ENCODE data around the gene ADGRG6. TPM values are rescaled to one million over a fixed set of nuclear protein-coding genes. Genes with fewer than 3 reads are reported as not detected.
"Not testable (repeated sequence)": the region's sequence is repeated elsewhere in the genome, so short reads cannot be mapped to it uniquely, and the experiment has no call there.

The ADGRG6 gene
- total and polyA plus RNA-seq, 10 of the 15 experiments (the other 5 are each of a cell fraction or from before 2014, with no cell fraction given), result 0.01 to 0.24 (median 0.13) TPM; not detected in 7

GRCh38 chr6:142421285-142422117, 119.7 kb downstream of the ADGRG6 start (continued):
- no peak for TF ChIP-seq E2F8 (IDR thresholded peaks at IDR 0.05; ENCODE audit: low read depth, partially characterized antibody)
- no peak for TF ChIP-seq ZNF217 (IDR thresholded peaks at IDR 0.05)

- H3K79me2 ChIP-seq (ENCODE audit: control insufficient read depth, insufficient read depth, low read length); H4K20me1 ChIP-seq (ENCODE audit: control insufficient read depth, insufficient read depth); in situ Hi-C loops (cut with MboI); H3K9me3 ChIP-seq (replicated peaks; ENCODE audit: control insufficient read depth, insufficient read depth, low read length); H3K4me1 ChIP-seq (ENCODE audit: control insufficient read depth, insufficient read depth, low read length); H3K36me3 ChIP-seq (ENCODE audit: control insufficient read depth in 2 of 2, insufficient read depth in 2 of 2, low read length in 1 of 2); H3K4me3 ChIP-seq; FAIRE-seq; H3K27ac ChIP-seq (ENCODE audit: control insufficient read depth, insufficient read depth); H3K4me2 ChIP-seq (ENCODE audit: control insufficient read depth, insufficient read depth); H3K27me3 ChIP-seq (replicated peaks in 1 of 2; ENCODE audit: control insufficient read depth in 2 of 2, insufficient read depth in 2 of 2, low read length in 1 of 2); BruUV-seq (replicated peaks); H3K9ac ChIP-seq (ENCODE audit: control insufficient read depth, insufficient read depth, low read length); SMC1A ChIA-PET (ENCODE audit: uncharacterized antibody, unreplicated experiment); DNase-seq (ENCODE audit: low read depth, low spot score); RAD21 ChIA-PET (ENCODE audit: unreplicated experiment); POLR2A ChIA-PET; CTCF ChIA-PET; intact Hi-C loops (cut with micrococcal nuclease; ENCODE audit: unreplicated experiment); ATAC-seq; H2AFZ ChIP-seq (ENCODE audit: control insufficient read depth, low read depth, low read length): not testable (repeated sequence)
- 81% methylated on average over 2 of the region's 2 CpGs for WGBS (ENCODE audit: insufficient coverage, insufficient replicate concordance, low lambda C conversion rate, missing lambda C conversion rate)
Observed at GRCh38 chr6:142426444-142427132, 124.8 kb downstream of the ADGRG6 start.

GRCh38 chr6:142428468-142428867, 126.7 kb downstream of the ADGRG6 start:
- RAD21 ChIA-PET (ENCODE audit: unreplicated experiment); H3K9me3 ChIP-seq (replicated peaks; ENCODE audit: control insufficient read depth, insufficient read depth, low read length); DNase-seq (ENCODE audit: low read depth, low spot score); H3K27me3 ChIP-seq (replicated peaks in 1 of 2; ENCODE audit: control insufficient read depth in 2 of 2, insufficient read depth in 2 of 2, low read length in 1 of 2); H2AFZ ChIP-seq (ENCODE audit: control insufficient read depth, low read depth, low read length); FAIRE-seq; CTCF ChIA-PET; H4K20me1 ChIP-seq (ENCODE audit: control insufficient read depth, insufficient read depth); H3K36me3 ChIP-seq (ENCODE audit: control insufficient read depth in 2 of 2, insufficient read depth in 2 of 2, low read length in 1 of 2); SMC1A ChIA-PET (ENCODE audit: uncharacterized antibody, unreplicated experiment); ATAC-seq; BruUV-seq (replicated peaks); intact Hi-C loops (cut with micrococcal nuclease; ENCODE audit: unreplicated experiment); POLR2A ChIA-PET; H3K27ac ChIP-seq (ENCODE audit: control insufficient read depth, insufficient read depth); H3K4me2 ChIP-seq (ENCODE audit: control insufficient read depth, insufficient read depth); in situ Hi-C loops (cut with MboI); H3K9ac ChIP-seq (ENCODE audit: control insufficient read depth, insufficient read depth, low read length); H3K4me1 ChIP-seq (ENCODE audit: control insufficient read depth, insufficient read depth, low read length); H3K79me2 ChIP-seq (ENCODE audit: control insufficient read depth, insufficient read depth, low read length); H3K4me3 ChIP-seq: not testable (repeated sequence)
- 0% methylated on average over 2 of the region's 2 CpGs for WGBS (ENCODE audit: insufficient coverage, insufficient replicate concordance, low lambda C conversion rate, missing lambda C conversion rate)
